SH-SY5Y (cell line): ENCODE measurements around the gene JAZF1.

Source experiments
- GATA2 ChIP-seq: IDR thresholded peaks from 2 replicates; pipeline ENCODE4 v1.6.1; 2011; ENCODE audit warnings: mild to moderate bottlenecking, low read depth, low read length
- GATA3 ChIP-seq: IDR thresholded peaks from 2 replicates; pipeline ENCODE4 v1.6.1; 2011; ENCODE audit warnings: low read depth, mild to moderate bottlenecking, low read length, moderate library complexity

DNA sequence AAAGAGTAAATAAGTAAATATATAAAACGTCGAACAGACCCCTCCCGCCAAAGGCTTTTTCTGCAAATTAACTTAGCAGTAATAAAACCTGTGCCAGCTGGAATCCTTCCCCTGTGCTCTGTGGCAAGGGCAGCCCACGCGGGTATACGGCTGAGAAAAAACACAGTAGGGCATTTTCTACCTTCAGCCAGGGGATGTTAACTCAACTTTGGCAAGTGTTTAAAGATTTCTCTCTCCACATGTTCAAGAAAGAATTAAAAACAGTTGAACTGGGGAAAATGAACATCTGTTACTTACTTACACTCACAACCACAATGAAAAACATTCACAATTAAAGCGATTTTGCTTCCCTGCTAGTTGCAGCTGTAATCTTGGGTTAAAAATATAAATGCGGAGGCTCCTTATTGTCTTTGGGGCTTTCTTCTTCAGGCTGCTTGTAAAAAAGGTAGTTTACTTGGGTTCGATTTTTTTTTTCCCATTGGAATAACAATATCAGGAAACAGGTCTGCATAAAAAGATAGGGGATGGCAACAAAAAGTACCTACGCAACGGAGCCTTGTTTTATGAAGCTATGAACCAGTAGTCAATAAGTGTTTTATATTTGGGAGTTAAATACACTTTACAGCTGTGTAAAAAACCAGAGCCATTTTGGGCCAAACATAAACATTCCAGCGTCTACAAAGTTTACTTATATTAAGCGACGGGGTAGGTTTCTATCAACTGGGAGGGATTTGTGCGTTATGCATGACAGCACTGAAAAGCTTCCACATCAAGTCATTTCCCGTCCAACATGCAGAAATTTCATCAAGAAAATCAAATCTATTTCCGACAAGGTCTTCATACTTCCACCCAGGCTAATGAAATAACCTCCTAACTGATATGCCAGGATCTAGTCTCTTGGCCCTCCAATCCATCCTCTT lies 308.0 kb downstream of the JAZF1 start:
- TF ChIP-seq GATA2 (no peak), GATA3 (no peak)
